ENCODE data around the gene CUX1.
A peak's percentile ranks its signal among the peaks of the same experiment; 100 is the strongest.
"Not testable (repeated sequence)": the region's sequence is repeated elsewhere in the genome, so short reads cannot be mapped to it uniquely, and the experiment has no call there.

The CUX1 gene

GRCh38 chr7:102103027-102103372 is 285.6 kb downstream of the CUX1 start:
- DNase-seq (ENCODE audit: low spot score) = no peak

DNA sequence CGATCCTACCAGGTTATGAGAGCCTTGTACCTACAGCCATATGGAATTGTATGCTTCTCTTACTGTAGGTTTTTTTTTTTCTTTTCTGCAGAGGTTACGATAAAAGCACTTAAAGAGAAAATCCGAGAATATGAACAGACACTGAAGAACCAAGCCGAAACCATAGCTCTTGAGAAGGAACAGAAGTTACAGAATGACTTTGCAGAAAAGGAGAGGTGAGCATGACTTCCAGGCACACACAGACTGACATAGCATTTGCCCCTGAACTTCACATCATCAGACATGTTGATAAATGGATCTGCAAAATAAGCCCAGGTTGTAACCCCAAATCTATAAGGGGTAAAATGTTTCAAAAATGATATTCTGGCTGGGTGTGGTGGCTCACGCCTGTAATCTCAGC is 286.8 kb downstream of the CUX1 start:
- no peak for DNase-seq (ENCODE audit: low spot score)

GRCh38 chr7:102106625-102107024 is 289.2 kb downstream of the CUX1 start:
- no peak for DNase-seq (ENCODE audit: low spot score)

- no peak for DNase-seq (ENCODE audit: low spot score)
Observed at GRCh38 chr7:102107474-102108104, 290.2 kb downstream of the CUX1 start.

DNA sequence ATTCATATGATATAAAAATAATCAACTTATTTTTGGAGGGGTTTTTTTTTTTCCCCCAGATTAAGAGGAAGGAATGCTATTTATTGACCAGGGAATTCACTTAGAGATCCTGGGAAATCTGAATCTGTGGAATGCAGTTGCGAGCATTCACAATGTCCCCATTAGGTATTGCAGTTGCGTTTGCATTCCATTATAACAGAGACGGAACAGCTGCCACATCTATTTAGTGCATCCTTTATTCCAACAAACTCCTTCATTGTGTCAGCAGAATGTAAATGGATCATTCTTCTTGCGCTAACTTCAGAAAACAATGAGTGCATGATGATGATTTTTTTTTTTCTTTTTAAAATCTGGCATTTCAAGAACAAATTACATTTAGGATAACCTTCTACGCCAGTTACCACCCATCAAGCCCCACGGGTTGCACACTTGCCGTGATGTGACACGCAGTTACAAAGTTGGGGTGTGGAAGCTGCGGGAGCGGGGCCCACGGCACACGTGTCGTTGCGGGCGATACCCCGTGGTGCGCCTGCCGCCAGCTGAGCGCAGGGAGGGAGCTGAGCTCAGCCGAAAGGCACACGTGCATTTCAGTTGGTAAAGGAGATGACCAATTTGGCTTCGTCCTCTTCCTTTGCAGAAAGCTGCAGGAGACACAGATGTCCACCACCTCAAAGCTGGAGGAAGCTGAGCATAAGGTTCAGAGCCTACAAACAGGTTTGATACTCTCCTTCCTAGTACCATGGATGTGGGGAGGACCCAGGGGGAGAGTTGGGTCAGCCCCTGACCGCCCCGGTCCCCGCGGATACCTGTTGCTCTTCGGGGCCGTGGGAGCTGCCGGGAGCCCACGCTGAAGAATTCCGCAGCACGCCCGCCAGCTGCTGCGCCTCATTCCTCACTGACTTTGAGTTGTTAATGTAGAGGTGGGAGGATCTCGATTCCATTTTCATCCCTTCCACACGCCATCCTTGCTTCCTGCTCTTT is 293.9 kb downstream of the CUX1 start:
- DNase-seq (ENCODE audit: low spot score) = no peak

DNA sequence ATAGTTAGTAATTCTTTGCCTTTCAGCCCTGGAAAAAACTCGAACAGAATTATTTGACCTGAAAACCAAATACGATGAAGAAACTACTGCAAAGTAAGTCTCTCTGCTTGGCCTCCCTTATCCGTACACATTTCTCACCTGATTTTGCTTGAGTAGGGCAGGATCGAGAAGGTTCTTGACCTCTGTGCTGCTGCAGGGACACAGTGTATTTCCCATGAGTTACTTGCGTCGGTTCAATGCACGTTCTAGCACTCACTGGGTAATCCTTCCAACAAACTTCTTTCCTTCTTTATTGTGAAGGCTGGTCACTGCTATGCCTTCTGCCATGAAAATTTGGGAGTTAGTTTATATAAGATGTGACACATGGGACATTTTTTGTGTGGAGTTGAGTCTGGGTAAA is 297.8 kb downstream of the CUX1 start:
- no peak for DNase-seq (ENCODE audit: low spot score)

GRCh38 chr7:102115931-102116330 is 298.5 kb downstream of the CUX1 start:
- DNase-seq (ENCODE audit: low spot score) = no peak

- no peak for DNase-seq (ENCODE audit: low spot score)
Observed at GRCh38 chr7:102117743-102118142, 300.3 kb downstream of the CUX1 start.

GRCh38 chr7:102119213-102119651 is 301.8 kb downstream of the CUX1 start:
- DNase-seq (ENCODE audit: low spot score) = no peak

DNA sequence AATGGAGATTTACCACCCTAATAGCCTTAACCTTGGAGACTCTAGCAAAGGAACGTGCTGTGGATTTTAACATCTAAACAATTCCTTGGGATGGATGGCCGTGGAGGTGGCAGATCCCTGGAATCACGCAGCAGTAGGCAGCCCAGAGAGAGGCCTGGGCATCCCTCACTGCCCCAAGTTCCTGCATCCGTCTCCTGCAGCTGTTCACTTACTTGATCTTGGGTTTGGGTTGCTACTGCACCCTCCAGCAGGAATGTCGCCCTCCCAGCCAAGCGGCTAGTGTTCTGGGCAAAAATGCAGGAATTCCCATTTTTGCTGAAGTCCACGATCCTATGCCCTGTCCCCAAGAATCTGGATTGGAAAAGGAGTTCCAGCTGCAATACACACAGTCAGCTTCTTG is 302.5 kb downstream of the CUX1 start:
- DNase-seq (ENCODE audit: low spot score) = no peak

GRCh38 chr7:102120666-102121195 is 303.3 kb downstream of the CUX1 start:
- DNase-seq (ENCODE audit: low spot score) = no peak

DNA sequence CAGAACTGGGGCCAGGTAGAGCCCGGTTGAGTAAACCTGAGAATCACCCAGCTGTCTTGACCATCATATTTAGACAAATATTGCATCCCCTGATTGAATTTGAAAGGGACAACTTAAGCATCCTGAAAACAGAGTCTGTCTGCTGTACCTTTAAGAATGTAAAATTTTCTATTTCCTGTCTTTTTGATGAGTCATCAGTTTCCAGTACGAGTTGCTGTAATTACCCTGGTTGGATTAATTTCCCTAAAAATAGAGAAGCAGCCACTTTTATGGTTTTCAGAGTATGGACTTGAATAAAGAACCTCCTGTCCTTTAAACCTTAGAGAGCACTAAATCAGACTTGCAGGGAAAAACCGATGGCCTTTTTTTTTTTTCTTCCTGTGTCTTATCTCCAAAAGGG is 304.6 kb downstream of the CUX1 start:
- no peak for DNase-seq (ENCODE audit: low spot score)

GRCh38 chr7:102125127-102125596 is 307.7 kb downstream of the CUX1 start:
- DNase-seq (ENCODE audit: low spot score) = peak; percentile 62

DNA sequence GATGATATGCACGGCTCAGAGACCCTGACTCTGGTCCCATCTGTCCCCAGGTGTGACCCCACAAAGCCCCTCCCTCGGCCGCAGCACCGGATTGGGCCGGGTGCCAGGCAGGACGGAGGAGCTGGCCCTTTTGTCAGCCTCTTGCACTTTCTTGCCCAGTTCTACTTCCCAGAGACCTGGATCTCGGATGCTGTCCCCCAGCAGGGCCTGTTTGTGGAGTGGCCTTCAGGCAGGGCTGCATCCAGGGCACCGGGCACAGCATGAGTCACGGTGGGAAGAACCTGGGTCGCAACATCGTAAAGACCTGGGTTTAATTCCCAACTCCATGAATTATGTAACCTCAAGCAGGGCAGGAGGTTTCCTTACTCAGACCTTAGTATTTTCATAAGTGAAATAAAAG is 310.9 kb downstream of the CUX1 start:
- no peak for DNase-seq (ENCODE audit: low spot score)

GRCh38 chr7:102129636-102130370 is 312.4 kb downstream of the CUX1 start:
- DNase-seq (ENCODE audit: low spot score) = no peak

- DNase-seq (ENCODE audit: low spot score) = no peak
Observed at GRCh38 chr7:102132209-102132752, 314.9 kb downstream of the CUX1 start.

DNA sequence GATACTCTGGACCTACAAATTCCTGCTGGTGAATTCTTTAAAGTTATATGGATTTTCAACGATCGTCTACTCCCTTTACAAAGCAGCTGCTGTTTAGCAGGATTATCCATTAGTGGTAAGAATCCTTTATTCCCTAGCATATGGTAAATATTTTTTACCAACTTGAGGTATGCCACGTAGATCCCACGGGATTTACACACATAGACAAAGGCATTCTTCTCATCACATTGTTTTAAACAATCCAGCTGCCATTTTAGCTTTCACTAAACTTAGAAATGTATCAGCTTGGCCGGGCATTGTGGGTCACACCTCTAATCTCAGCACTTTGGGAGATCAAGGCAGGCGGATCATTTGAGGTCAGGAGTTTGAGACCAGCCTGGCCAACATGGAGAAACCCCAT is 321.2 kb downstream of the CUX1 start:
- DNase-seq (ENCODE audit: low spot score) = no peak

- DNase-seq (ENCODE audit: low spot score) = no peak
Observed at GRCh38 chr7:102140952-102141370, 323.5 kb downstream of the CUX1 start.

GRCh38 chr7:102142433-102142832 is 325.0 kb downstream of the CUX1 start:
- DNase-seq (ENCODE audit: low spot score) = not testable (repeated sequence)

GRCh38 chr7:102146122-102146521 is 328.7 kb downstream of the CUX1 start:
- no peak for DNase-seq (ENCODE audit: low spot score)

DNA sequence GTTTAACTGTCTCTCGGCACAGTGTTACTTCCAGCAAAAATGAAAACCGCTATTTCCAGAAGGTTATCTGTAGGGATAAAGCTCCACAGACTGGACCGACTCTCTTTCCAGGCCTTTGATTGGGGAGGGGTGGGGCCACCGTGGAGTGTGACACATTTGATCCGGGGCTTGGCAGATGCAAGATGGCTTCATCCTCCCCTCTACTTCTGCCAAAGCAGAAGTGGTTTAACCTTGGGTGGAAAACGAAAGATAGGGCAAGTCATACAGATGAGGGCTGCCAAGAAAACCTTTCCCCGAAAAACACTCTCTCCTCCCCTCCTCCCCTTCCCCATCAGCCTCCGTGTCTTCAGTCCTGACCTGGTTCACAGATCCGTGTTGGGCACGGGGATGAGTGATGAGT is 329.6 kb downstream of the CUX1 start:
- DNase-seq (ENCODE audit: low spot score) = no peak

DNA sequence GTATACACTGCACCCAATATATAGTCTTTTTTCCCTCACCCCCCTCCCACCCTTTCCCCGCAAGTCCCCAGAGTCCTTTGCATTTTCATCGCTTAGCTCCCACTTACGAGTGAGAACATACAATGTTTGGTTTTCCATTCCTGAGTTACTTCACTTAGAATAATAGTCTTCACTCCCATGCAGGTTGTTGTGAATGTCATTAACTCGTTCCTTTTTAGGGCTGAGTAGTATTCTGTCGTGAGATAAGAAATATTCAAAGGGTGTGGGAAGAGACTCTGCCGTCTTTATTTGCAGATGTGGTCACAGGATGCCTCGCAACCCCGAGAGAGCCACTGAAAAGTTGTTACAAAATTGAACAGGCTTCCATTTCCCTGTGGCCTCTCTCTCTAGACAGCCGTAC is 331.4 kb downstream of the CUX1 start:
- no peak for DNase-seq (ENCODE audit: low spot score)

Measured in ecto neural progenitor cell (in vitro differentiated cells).